Measurements from ENCODE around the gene KCND1.

The KCND1 gene

GRCh38 chrX:48971249-48972219, at the start of gene KCND1:
TSS of gene KCND1 (minus strand) at chrX:48971844. CDS start at chrX:48970271, 1,573 bp downstream.
- no peaks in the 10 kb centered on the region for H3K27me3 ChIP-seq (ENCODE audit: low read length)
- no peaks in the 10 kb centered on the region for H3F3A ChIP-seq (ENCODE audit: insufficient read depth)
- no peaks in the 10 kb centered on the region for H3K9me2 ChIP-seq (replicated peaks; ENCODE audit: insufficient read depth, low read length)
- TF ChIP-seq CTCF (IDR thresholded peaks at IDR 0.05; ENCODE audit: insufficient read depth, low read length, poor library complexity, severe bottlenecking), result no peak
- no peak for TF ChIP-seq EZH2phosphoT487 (conservative IDR thresholded peaks at IDR 0.05; ENCODE audit: low read length)
- H3K36me3 ChIP-seq (ENCODE audit: low read length), result no peaks in the 10 kb centered on the region
- no peaks in the 10 kb centered on the region for H4K20me1 ChIP-seq (ENCODE audit: low read depth, low read length)
- no peak within 1 kb of the TSS for H3K4me2 ChIP-seq (ENCODE audit: low read depth, low read length, poor library complexity, severe bottlenecking)
- no peak within 1 kb of the TSS for H3K4me3 ChIP-seq (ENCODE audit: insufficient read depth, low read length, poor library complexity, severe bottlenecking)
- H3K9ac ChIP-seq (ENCODE audit: low read length), result no peak within 1 kb of the TSS
- H3K9me3 ChIP-seq (ENCODE audit: insufficient read depth, low read length), result no peaks in the 10 kb centered on the region
- H3K79me2 ChIP-seq (ENCODE audit: insufficient read depth, low read length), result no peaks in the 10 kb centered on the region
- no peak within 1 kb of the TSS for H3K27ac ChIP-seq (ENCODE audit: low read depth, low read length)
- no peak within 1 kb of the TSS for H2AFZ ChIP-seq (ENCODE audit: low read depth, low read length, severe bottlenecking)

- no peaks in the 10 kb centered on the region for H3K9me2 ChIP-seq (replicated peaks; ENCODE audit: insufficient read depth, low read length)
- no peak for TF ChIP-seq EZH2phosphoT487 (conservative IDR thresholded peaks at IDR 0.05; ENCODE audit: low read length)
- TF ChIP-seq CTCF (IDR thresholded peaks at IDR 0.05; ENCODE audit: insufficient read depth, low read length, poor library complexity, severe bottlenecking), result no peak
- H3K36me3 ChIP-seq (ENCODE audit: low read length), result no peaks in the 10 kb centered on the region
- H3K4me3 ChIP-seq (ENCODE audit: insufficient read depth, low read length, poor library complexity, severe bottlenecking), result no peak overlapping the region
- no peaks in the 10 kb centered on the region for H3K27me3 ChIP-seq (ENCODE audit: low read length)
- H3K9ac ChIP-seq (ENCODE audit: low read length), result no peak overlapping the region
- no peaks in the 10 kb centered on the region for H3K9me3 ChIP-seq (ENCODE audit: insufficient read depth, low read length)
- H4K20me1 ChIP-seq (ENCODE audit: low read depth, low read length), result no peaks in the 10 kb centered on the region
- no peaks in the 10 kb centered on the region for H3K79me2 ChIP-seq (ENCODE audit: insufficient read depth, low read length)
- no peak overlapping the region for H2AFZ ChIP-seq (ENCODE audit: low read depth, low read length, severe bottlenecking)
- H3K27ac ChIP-seq (ENCODE audit: low read depth, low read length), result no peak overlapping the region
- no peak overlapping the region for H3K4me2 ChIP-seq (ENCODE audit: low read depth, low read length, poor library complexity, severe bottlenecking)
- H3F3A ChIP-seq (ENCODE audit: insufficient read depth), result no peaks in the 10 kb centered on the region
Measured at GRCh38 chrX:49019599-49020249, 48.1 kb upstream of the KCND1 start.

- TF ChIP-seq EZH2phosphoT487 (conservative IDR thresholded peaks at IDR 0.05; ENCODE audit: low read length) (no peak), CTCF (IDR thresholded peaks at IDR 0.05; ENCODE audit: insufficient read depth, low read length, poor library complexity, severe bottlenecking) (no peak)
Measured at GRCh38 chrX:49019050-49019449, 47.4 kb upstream of the KCND1 start.

More at GRCh38 chrX:49019050-49019449, 47.4 kb upstream of the KCND1 start:
- no peak overlapping the region for H3K27ac ChIP-seq (ENCODE audit: low read depth, low read length)
- no peaks in the 10 kb centered on the region for H3K79me2 ChIP-seq (ENCODE audit: insufficient read depth, low read length)
- H3K4me2 ChIP-seq (ENCODE audit: low read depth, low read length, poor library complexity, severe bottlenecking), result no peak overlapping the region
- no peak overlapping the region for H3K9ac ChIP-seq (ENCODE audit: low read length)
- no peaks in the 10 kb centered on the region for H4K20me1 ChIP-seq (ENCODE audit: low read depth, low read length)
- no peak overlapping the region for H3K4me3 ChIP-seq (ENCODE audit: insufficient read depth, low read length, poor library complexity, severe bottlenecking)
- H3F3A ChIP-seq (ENCODE audit: insufficient read depth), result no peaks in the 10 kb centered on the region
- H3K36me3 ChIP-seq (ENCODE audit: low read length), result no peaks in the 10 kb centered on the region
- no peak overlapping the region for H2AFZ ChIP-seq (ENCODE audit: low read depth, low read length, severe bottlenecking)
- no peaks in the 10 kb centered on the region for H3K9me3 ChIP-seq (ENCODE audit: insufficient read depth, low read length)
- H3K27me3 ChIP-seq (ENCODE audit: low read length), result no peaks in the 10 kb centered on the region
- H3K9me2 ChIP-seq (replicated peaks; ENCODE audit: insufficient read depth, low read length), result no peaks in the 10 kb centered on the region
